ENCODE data around the gene C9orf153.

C9orf153 gene

DNA sequence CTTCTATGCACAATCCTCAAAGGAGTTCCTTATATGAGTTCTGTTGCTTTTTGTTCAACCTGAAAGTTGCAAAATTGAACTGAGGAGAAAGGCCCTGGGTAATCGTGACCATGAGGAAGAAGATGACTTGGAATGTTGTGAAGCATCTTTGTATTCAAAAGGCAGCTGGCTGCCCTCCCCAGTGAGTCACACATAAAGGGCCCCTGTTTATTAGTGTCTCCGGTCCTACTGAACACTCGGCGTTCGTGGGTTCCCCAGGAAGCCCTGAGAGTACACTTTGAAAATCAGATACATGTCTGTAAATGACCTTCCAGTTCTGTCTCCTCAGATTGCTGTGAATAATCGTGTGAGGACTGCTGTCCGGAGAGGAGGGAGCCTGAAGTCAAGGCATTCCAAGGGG, 73.6 kb downstream of the C9orf153 start:
- TF ChIP-seq, protein P1, sequence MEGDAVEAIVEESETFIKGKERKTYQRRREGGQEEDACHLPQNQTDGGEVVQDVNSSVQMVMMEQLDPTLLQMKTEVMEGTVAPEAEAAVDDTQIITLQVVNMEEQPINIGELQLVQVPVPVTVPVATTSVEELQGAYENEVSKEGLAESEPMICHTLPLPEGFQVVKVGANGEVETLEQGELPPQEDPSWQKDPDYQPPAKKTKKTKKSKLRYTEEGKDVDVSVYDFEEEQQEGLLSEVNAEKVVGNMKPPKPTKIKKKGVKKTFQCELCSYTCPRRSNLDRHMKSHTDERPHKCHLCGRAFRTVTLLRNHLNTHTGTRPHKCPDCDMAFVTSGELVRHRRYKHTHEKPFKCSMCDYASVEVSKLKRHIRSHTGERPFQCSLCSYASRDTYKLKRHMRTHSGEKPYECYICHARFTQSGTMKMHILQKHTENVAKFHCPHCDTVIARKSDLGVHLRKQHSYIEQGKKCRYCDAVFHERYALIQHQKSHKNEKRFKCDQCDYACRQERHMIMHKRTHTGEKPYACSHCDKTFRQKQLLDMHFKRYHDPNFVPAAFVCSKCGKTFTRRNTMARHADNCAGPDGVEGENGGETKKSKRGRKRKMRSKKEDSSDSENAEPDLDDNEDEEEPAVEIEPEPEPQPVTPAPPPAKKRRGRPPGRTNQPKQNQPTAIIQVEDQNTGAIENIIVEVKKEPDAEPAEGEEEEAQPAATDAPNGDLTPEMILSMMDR (IDR thresholded peaks at IDR 0.05; ENCODE audit: low read depth, low read length): no peak
- peak; percentile 15 for DNase-seq (ENCODE audit: low read depth, low spot score)
- H3K4me3 ChIP-seq (ENCODE audit: low read depth, low read length): no peak overlapping the region
- in situ Hi-C loops (cut with HindIII; ENCODE audit: low sequenced_read_pairs): no loop called here

GRCh38 chr9:86184138-86184524, 75.3 kb downstream of the C9orf153 start:
- TF ChIP-seq, protein P1 (IDR thresholded peaks at IDR 0.05; ENCODE audit: low read depth, low read length): no peak
- no peak overlapping the region for H3K4me3 ChIP-seq (ENCODE audit: low read depth, low read length)
- DNase-seq (ENCODE audit: low read depth, low spot score): no peak
- in situ Hi-C loops (cut with HindIII; ENCODE audit: low sequenced_read_pairs): no loop called here

DNA sequence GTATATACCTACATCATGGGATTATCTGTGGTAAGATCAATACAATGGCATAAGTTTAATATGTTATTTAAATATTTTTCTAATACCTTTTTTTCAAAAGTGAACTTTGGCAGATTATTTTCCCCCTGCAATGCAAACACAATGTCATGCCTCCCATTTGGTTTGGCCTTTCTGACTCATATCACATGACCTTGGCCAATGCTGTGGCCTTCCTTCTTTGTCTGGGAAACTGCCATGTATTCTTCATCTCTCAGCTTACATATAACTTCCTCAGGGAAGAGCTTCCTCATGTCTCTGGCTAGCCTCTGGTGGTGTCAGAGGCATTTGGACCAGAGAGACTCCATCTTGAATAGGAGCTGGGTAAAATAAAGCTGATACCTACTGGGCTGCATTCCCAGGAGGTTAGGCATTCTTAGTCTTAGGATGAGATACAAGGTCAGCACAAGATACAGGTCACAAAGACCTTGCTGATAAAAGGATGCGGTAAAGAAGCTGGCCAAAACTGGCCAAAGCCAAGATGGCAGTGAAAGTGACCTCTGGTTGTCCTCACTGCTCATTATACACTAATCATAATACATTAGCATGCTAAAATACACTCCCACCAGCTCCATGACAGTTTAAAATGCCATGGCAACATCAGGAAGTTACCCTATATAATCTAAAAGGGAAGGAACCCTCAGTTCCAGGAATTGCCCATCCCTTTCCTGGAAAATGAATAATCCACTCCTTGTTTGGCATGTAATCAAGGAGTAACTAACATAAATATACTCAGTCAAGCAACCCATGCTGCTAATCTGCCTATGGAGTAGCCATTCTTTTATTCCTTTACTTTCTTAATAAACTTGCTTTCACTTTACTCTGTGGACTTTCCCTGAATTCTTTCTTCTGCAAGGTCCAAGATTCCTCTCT, 76.0 kb downstream of the C9orf153 start:
- in situ Hi-C loops (cut with HindIII; ENCODE audit: low sequenced_read_pairs): no loop called here
- DNase-seq (ENCODE audit: low read depth, low spot score): no peak
- no peak overlapping the region for H3K4me3 ChIP-seq (ENCODE audit: low read depth, low read length)
- TF ChIP-seq, protein P1 (IDR thresholded peaks at IDR 0.05; ENCODE audit: low read depth, low read length): no peak

DNA sequence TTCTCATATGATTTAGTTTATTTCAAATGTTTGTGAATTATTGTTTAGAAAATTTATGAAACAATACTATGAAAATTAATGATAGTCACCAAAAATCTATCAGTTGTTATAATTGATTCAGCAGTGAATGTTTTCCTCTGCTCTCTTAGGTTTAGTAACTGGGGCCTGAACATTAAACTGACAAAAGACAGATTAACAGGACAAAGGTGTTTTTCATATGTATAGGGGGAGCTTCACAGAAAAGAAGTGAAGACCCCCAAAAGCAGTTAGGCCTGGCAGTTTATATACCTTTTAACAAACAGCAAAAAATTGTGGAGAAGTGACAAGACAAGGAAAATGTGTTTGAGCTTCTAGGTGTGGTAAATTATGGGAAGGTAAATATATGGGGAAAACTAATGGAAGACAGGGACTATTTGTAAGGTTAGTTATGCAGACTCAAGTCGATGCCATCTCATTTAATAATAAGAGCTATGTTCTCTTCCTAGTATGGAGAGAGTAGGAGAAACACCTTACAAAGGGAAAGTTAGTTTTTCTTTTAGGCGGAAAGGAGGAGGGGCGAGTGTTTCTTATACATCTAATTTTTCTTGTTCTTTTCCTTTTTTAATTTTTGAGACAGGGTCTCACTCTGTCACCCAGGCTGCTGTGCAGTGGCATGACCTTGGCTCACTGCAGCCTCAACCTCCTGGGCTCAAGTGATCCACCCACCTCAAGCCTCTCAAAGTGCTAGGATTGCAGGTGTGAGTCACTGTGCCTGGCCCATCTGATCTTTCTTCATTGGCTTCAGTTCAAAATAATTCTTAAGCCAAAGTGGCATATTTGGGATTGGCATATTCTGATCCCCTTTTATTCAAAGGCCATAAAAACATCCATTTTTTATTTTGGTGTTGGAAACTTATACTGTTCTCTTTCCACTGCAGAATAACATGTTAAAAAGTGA, 77.8 kb downstream of the C9orf153 start:
- in situ Hi-C loops (cut with HindIII; ENCODE audit: low sequenced_read_pairs): no loop called here
- TF ChIP-seq, protein P1 (IDR thresholded peaks at IDR 0.05; ENCODE audit: low read depth, low read length): no peak
- DNase-seq (ENCODE audit: low read depth, low spot score): no peak
- no peak overlapping the region for H3K4me3 ChIP-seq (ENCODE audit: low read depth, low read length)

DNA sequence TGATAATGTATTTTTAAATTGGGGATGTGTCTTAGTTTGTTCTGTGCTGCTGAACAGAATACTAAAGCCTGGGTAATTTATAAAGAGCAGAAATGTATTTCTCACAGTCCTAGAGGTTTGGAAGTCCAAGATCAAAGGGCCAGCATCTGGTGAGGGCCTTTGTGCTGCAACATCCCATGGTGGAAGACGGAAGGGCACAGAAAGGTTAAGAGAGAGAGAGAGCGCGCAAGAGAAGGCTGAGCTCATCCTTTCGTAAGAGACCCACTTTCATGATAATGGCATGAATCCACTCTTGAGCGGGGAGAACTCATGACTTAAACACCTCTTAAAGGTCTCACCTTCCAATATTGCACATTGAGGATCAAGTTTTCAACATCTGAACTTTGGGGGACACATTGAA, 81.0 kb downstream of the C9orf153 start:
- DNase-seq (ENCODE audit: low read depth, low spot score): no peak
- TF ChIP-seq, protein P1 (IDR thresholded peaks at IDR 0.05; ENCODE audit: low read depth, low read length): no peak
- in situ Hi-C loops (cut with HindIII; ENCODE audit: low sequenced_read_pairs): no loop called here
- H3K4me3 ChIP-seq (ENCODE audit: low read depth, low read length): no peak overlapping the region

DNA sequence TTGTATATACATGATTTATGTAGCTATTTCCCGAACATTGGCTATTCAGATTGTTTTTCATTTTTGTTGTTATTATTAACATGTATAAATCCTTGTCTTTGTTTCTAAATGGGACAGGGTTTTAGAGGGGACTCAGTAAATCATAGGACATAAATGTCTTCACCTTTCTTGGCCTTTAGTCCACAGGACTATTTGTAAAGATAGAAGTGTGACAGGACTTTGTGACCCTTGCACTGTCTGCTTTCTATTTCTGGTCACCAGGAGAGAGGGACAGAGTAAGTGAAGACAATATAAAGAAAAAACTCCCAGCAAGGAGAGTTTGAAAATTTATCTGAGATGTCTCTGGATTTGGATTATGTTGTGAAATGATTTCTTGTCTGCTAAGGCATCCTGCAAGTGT, 81.5 kb downstream of the C9orf153 start:
- no peak overlapping the region for H3K4me3 ChIP-seq (ENCODE audit: low read depth, low read length)
- no peak for DNase-seq (ENCODE audit: low read depth, low spot score)
- in situ Hi-C loops (cut with HindIII; ENCODE audit: low sequenced_read_pairs): no loop called here
- TF ChIP-seq, protein P1 (IDR thresholded peaks at IDR 0.05; ENCODE audit: low read depth, low read length): no peak
